Midbrain (tissue), 1 donor: ENCODE measurements around the gene CPT1A.

Experiments
- DNase-seq: peaks from one replicate; lab custom pipeline; 2025; lab: John Stamatoyannopoulos, UW

The CPT1A gene

DNA sequence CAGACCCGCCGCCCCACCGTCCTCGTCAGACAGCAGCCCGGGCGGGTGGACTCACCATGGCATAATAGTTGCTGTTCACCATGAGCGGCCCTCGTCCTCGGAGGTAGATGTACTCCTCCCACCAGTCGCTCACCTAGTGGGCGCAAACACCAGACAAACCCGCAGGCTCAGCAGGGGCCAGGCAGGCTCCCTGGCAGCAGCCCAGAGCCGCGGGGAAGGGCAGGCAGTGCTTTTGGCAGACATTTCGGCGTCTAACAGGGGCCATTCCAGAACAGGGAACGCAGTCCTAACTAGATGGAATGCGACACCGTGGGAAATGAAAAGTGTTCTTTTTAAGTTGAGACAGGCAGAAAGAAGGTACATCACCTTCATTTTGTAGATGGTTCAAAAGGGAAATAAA is 44.9 kb downstream of the CPT1A start:
- no peak for DNase-seq

DNA sequence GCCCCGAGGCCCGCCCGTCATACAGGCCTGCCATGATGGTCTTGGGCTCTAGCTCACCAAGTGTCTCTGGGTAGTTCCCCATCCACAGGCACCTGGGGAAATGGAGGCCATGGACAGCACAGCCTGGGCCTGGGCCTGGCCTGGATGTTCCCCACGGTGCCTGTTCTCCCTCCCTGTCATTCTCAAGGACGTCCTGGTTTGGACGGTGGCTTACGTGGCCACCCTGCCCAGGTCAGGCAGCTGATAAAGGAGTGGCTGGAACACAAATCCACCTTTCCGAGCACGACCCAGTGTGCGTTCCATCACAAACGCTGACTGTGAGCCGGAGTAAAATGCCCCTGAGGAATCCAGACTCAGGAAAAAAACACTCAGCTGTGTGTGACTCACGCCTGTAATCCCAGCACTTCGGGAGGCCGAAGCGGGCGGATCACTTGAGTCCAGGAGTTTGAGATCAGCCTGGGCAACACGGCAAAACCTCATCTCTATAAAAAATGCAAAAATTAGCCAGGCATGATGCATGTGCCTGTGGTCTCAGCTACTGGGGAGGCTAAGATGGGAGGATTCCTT is 49.2 kb downstream of the CPT1A start:
- DNase-seq: no peak

DNA sequence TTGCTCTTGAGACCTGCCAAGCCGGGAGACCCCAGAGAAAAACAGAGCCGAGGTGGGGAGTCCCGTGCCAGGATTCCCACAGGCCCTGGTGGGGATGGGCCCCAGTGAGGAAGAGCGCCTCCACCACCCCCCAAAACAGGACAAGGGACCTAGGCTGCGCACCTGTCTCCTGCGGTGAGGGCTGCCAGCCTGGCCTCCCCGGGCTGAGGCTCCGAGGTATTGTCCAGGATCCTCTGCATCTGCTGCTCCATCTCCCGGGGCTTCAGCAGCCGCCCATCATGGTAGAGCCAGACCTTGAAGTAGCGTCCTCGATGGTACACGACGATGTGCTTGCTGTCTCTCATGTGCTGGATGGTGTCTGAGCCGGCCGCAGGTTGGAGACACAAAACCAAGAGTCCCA is 57.1 kb downstream of the CPT1A start:
- DNase-seq: no peak

DNA sequence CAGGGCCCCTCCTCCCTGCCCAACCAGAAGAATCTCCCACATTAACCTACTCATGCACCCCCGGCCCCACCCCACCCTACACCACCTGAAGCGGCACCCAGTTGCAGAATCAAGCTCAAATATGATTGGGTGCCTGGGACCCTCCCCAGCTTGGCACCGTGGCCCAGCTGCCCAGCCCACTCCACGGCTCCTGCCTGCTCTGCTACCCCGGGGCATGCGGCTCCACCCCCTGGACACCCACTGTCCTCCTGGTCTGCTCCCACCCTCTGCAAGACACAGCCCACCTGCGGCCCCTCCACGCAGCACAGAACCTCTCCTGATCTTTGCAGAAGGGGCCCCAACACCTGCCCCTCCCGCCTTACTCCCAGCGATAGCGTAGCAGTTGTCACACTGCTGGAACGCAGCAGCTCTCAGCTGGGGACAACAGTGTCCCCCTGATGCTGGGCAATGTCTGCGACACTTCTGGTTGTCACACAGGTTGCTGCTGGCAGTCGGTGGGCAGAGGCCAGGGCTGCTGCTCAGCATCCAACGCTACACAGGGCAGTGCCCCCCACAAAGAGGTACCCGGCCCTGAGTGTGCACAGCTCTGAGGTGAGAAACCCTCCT is 58.4 kb downstream of the CPT1A start:
- DNase-seq: no peak

DNA sequence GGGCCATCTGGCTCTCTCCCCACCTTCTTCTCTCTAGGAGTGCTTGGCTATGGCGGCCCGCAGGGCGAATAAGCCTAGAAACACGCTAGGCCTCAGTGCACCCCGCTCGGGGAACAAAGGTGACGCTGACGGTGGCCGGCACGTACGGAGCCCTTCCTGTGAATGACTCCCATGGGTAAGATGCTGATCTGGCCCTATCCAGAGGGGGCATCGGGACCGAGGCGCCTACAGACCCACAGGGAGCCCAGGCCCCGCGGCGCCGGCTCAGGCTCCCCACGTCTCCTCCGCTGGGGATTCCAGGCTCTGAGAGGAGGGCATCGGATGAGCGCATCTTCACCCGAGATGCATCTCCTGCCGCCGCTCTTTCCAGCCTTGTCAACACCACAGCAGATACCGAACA is 59.0 kb downstream of the CPT1A start:
- DNase-seq: no peak

DNA sequence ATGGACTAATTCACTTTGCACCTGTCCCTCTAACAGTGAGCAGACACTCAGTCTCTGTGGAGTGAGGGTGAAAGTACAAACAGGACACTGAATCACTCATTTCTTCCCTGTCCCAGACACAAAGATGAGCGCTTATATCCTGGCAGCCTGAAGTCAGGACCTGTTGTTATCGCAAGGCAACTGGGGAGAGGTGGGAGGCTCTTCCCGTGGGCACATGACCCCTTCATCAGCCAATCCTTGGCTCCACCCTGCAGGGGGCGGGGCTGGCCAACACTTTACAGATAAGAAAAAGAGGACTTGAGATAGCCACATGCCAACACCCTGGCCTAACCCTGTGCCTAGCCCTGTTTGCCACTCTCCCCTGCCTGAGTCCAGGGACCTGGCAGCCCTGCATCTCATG is 60.9 kb downstream of the CPT1A start:
- no peak for DNase-seq

DNA sequence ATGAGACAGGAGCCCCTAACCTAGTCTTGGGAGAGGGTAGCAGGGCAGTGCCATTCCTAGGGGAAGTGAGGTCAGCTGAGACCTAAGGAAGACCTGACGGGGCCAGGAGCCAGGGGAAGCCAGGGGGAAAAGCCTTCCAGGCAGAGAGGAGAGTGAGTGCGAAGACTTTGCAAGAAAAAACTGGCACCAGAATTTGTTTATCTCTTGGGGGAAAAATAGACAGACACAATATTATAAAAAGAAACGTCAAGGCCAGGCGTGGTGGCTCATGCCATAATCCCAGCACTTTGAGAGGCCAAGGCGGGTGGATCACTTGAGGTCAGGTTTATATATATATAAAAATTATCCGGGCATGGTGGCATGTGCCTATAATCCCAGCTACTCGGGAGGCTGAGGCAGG is 63.5 kb downstream of the CPT1A start:
- DNase-seq: no peak

DNA sequence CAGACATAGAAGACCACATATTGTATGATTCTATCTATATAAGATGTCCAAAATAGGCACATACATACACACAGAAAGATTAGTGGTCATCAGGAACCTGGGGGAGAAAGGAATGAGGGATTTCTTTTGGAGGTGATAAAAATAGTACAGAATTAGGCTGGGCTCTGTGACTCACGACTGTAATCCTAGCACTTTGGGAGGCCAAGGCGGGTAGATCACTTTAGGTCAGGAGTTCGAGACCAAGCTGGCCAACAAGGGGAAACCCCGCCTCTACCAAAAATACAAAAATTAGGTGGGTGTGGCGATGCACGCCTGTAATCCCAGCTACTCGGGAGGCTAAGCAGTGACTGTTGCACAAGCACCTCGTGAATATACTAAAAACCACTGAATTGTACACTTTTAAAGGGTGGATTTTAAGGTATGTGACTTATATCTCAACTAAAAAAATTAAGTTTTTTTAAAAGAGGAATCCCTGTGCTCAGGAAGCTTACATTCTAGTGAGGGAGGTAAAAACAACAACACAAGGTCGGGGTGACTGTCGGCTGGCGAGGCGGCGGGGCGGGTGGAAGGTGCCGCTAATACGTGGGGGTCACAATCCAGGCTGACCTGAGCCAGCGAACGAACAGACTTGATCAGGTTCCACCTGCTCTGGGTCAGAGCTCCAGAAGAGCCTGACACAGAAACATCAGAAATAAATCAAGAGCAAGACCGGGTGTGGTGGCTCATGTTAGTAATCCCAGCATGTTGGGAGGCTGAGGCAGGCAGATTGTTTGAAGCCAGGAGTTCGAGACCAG is 65.1 kb downstream of the CPT1A start:
- DNase-seq: no peak

DNA sequence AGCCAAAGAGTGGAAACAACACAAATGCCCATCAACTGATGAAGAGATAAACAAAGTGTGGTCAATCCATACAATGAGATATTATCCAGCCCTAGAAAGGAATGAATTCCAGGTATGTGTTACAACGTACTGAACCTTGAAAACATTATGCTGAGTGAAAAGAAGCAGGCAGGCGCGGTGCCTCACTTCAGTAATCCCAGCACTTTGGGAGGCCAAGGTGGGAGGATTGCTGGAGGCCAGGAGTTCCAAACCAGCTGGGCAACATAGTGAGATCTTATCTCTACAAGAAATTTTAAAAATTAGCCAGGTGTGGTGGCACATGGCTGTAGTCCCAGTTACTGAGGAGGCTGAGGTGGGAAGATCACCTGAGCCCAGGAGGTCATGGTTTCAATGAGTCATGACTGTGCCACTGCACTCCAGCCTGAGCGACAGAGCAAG is 65.7 kb downstream of the CPT1A start:
- no peak for DNase-seq

DNA sequence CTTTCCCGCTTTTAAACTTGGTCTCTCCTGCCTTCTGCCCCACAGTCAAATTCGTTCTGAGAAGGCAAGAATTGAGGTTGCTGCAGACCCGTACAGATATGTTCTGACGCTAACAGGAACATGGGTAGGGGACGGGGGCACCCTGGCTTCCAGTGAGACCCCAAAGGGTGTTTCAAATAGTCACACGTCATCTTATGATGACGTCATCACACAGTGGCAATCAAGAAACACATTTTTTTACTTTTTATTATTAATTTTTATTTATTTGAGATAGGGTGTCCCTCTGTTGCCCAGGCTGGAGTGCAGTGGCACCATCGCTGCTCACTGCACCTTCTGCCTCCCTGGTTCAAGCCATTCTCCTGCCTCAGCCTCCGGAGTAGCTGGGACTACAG is 67.5 kb downstream of the CPT1A start:
- no peak for DNase-seq

DNA sequence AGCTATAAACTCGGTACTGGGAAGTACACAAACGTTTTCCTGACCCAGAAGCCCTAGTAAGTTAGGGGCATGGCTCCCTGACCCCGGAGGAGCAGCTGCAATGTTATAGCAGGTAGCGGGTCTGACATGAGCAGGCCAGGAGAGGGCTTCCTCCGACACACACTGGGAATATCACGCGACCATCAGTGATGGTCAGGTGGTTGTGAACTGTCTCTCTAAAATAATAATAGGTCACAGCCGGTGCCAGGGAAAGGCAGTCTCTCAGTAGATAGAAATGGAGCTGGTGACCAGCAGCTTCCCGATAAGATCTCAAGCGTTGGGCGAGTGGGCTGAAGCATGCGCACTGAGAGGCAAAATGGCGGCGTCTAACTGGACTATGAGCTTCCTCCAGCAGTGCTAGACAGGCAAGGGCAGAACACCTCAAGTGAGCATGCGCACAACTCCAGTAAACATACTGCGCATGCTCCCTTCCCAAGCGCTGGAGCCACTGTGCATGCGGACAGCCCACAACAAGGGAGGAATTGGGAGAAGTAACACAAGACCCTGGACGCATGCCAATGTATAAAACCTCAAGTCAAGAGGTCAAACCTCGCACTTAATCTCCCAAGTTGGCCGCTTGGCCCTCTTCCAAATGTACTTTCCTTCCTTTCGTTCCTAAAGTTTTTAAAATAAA is 68.1 kb downstream of the CPT1A start:
- no peak for DNase-seq

DNA sequence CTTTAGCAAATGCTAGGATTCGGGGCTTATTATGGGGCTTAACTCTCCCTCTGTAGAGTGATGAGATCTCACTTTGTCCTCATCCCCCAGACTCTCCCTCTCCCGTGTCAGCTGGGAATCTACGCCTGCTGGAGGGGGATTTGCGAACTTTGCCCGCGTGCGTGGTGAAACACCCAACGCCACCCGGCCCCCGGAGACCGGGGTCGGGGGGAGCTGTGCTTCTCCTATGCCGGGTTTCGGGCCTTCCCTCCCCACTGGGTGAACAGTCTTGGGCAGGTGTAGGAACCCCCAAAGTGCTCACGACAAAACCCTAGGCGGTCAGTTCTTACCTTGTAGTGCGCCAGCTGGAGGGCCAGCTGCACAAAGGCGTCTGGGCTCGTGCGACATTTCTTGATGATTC is 68.8 kb downstream of the CPT1A start:
- no peak for DNase-seq

DNA sequence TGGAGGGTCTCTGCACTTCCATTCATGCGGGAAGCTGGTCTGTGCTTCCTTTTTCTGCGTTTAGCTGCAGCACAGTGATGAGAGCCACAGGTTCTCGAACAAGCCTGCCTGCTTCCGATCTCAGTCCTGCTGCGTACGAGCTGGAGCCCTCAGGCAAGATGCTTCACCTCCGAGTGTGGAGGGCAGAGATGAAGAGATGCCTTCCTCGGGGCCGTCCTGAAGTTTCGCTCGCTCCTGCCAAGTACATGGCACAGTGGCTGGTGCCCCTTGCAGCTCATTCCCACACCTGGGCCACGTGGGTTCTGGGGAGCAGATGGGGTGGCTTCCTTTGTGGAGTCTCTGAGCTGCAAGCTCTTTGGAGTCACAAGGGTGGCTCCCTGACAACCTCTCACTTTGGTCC is 70.9 kb downstream of the CPT1A start:
- DNase-seq: no peak

DNA sequence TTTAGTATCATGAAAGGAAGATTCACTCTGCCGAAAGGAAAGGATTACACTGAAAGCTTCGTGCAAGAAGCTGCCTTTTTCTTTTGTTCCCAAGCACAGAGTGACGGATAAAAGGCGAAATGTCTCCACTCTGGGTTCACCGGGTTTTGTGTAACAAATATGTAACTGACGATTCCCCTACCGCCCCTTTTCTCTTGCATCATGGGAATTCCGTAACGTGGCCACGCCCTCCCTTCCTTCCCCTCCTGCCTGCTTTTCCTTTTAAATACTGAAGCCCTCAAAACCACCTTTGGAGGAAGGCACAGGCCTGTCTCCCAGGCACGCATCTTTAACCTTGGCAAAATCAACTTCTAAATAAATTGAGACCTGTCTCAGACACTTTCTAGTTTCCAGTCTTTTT is 74.0 kb downstream of the CPT1A start:
- no peak for DNase-seq

DNA sequence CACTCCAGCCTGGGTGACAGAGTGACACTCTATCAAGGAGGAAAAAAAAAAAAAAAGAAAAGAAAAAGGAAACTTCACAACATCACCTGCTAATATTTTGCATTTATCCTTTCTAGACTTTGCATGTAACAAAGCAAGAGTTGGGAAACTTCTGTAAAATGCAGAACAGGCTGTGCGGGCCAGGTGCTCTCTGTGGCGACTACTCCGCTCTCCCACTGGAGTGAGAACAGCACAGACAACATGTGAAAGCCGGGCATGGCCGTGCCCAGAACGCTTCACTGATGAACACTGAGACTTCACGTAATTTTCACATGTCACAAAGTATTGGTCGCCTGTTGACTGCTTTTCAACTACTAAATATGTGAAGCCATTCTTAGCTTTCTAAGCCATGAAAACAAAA is 74.9 kb downstream of the CPT1A start:
- DNase-seq: no peak

DNA sequence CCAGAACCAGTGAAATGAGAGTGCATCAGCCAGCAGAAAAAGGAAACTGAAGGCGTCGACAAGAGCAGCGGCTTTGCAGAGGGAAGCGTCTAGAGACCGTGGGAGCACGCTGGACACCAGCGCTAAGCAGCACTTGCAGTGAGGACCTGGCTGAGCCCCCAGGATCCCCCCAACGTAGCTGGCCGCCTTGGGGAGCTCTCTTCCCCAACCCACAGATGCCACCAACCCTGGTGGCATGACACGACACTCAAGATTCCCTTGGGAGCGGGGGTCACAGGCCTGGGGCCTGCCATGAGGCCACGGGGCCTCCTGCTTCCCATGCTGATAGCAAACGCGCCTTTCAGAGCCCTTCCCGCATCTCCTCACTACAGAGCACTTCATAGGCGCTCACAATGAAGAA is 77.0 kb downstream of the CPT1A start:
- DNase-seq: no peak

DNA sequence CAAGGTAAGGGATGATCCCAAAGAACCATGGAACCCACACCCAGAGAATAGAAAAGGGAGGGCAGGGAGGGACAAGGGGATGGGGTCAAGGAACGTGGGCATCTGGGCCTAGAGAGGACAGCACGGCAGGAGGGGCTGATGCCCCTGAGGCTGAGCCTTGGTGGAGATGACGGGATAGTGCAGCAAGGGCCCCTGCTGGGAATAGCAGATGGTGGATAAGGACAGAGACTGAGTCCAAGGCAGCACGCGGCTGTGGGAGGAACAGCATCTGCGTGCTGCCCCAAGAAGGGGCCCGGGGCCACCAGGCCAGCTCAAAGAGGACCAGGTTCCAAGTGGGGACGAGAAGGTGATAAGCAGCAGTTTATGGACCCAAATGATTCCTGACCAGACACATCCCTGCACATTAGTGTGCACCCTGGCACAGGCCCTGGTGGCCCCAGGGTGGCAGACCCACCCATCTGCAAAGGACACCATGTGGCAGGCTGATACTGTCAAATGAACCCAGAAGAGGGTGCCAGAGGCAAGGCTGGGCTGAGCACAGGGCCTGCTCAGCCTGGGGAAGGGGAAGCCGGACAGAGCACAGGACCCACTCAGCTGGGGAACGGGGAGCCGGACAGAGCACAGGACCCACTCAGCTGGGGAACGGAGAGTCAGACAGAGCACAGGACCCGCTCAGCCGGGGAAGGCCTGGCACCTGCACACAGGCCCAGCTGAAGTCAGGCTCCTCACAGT is 77.6 kb downstream of the CPT1A start:
- DNase-seq: no peak

DNA sequence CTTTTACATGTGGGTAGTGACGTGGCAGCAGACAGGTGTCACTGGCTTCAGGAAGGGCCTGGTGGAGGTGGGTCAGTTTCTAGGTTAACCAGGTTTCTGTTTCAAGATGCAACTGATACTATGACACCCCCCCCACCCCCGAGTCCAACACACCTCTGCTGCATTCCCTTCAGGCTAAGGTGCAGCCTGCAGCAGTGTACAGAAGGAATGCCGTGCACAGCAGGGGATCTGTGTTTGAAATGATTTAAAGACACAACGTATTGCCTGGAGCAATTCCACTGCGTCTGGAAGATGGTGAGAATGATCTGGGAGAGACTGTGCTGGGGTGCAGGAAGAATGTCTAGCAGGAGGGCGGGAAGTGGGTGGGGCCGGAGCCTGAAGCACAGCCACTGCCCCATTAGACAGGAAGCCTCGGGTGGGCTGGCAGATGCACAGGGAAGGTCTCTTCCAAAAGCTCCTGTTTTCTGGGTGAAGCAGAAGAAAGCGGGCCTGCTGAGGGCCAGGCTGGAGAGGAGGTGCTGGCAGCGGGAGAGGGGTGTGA is 78.5 kb downstream of the CPT1A start:
- DNase-seq: no peak

DNA sequence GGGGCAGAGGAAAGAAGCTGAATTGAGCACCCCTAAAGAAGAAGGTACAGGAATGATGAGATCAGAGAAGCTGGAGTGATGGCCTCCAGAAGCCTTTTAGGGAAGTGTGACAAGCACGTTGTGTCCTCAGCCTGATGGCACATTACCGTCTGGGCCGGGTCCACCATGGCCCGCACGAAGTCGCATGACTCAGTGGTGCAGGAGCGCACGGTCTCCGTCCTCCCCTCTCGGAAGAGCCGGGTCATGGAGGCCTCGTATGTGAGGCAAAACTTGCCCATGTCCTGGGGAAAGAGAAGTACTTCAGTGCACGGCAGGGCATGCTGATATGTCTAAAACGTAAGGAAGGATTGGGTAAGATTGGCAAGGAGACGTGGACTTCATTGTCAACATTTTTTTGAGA is 79.2 kb downstream of the CPT1A start:
- DNase-seq: no peak

DNA sequence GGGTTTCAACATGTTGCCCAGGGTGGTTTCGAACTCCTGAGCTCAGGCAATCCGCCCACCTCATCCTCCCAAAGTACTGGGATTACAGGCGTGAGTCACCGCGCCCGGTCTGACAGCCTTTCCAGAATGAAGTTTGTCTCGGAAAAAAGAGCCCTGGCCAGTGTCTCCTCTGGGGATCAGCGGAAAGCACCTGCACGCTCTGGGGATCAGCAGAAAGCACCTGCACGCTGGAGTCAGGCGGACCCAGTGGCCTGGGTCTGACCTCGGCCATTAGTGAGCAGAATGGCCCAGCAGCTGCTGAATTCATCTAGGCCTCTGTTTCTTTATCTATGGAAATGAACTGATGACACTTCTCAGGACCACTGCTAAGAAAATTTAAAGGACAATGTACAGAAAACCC is 79.9 kb downstream of the CPT1A start:
- DNase-seq: no peak

DNA sequence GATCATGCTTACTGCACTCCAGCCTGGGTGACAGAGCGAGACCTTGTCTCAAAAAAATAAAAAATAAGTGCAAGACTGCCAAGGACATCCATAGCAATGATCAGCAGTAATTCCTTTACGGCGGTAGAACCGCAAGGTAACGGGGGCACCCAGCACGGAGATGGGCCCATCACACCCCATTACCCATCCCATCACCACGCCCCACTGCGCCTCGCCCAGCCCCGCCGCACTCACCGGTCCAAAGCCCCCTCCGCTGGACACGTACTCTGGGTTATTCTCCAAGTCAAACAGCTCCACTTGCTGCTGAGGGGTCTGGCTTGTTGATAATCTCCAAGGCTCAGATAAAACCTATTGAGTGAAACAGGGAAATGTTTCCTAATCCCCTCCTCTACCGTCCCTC is 81.7 kb downstream of the CPT1A start:
- no peak for DNase-seq

DNA sequence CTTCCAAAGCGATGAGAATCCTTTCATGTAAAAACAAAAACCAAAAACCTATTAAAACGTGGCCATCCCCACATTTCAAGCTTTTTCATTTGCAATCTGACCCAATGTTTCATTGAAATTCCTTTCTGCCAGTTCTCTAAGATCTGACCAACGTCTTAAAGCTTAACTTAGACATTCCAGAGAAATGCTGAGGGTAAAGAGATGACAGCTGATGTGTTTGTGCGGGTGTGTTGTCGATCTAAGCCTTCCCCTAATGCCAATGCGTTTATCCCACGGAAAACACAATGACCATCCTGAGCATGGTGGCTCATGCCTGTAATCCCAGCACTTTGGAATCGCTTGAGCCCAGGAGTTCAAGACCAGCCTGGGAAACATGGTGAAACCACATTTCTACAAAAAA is 84.0 kb downstream of the CPT1A start:
- DNase-seq: no peak
